Measurements from ENCODE around the gene LDLRAP1. TPM values are rescaled to one million over a fixed set of nuclear protein-coding genes. Genes with fewer than 3 reads are reported as not detected.
A peak's percentile ranks its signal among the peaks of the same experiment; 100 is the strongest.

The LDLRAP1 gene
- total RNA-seq, 1 donor from 2014 or later: 22.3 TPM

GRCh38 chr1:25615563-25616094 lies 72.2 kb downstream of the LDLRAP1 start:
- H3K27me3 ChIP-seq: no peaks in the 10 kb centered on the region
- H3K4me1 ChIP-seq: peaks cover 42% of the 10 kb centered on the region
- H3K27ac ChIP-seq: peak overlapping the region; percentile 89
- TF ChIP-seq CTCF (IDR thresholded peaks at IDR 0.05) (no peak), POLR2A (IDR thresholded peaks at IDR 0.05) (no peak), POLR2AphosphoS5 (IDR thresholded peaks at IDR 0.05; ENCODE audit: insufficient read depth in 1 of 2, low read depth in 1 of 2) (no peak)
- intact Hi-C loops (cut with DNase I): loop anchor here (5.0 kb wide), 2 partner anchors 82 to 127 kb away; no protein-coding TSS in a partner anchor
- no peaks in the 10 kb centered on the region for H3K36me3 ChIP-seq
- DNase-seq (ENCODE audit: extremely low spot score in 2 of 2): no peak
- H3K9me3 ChIP-seq: no peaks in the 10 kb centered on the region
- H3K4me3 ChIP-seq: peak overlapping the region; percentile 49 to 50

GRCh38 chr1:25616095-25616986 lies 72.9 kb downstream of the LDLRAP1 start, which contains the start of gene MAN1C1:
Gene MAN1C1, plus strand, starts transcription at chr1:25616791. Its CDS starts 1,007 bp downstream, at chr1:25617798.
- DNase-seq (ENCODE audit: extremely low spot score in 2 of 2): no peak
- peak within 1 kb of the TSS; percentile 65 to 77 for H3K4me3 ChIP-seq
- H3K4me1 ChIP-seq: peaks cover 46% of the 10 kb centered on the region
- peak in 1 of 2 donors; percentile 71 for TF ChIP-seq POLR2A (IDR thresholded peaks at IDR 0.05)
- peak in 1 of 3 experiments; percentile 31 for TF ChIP-seq CTCF (IDR thresholded peaks at IDR 0.05)
- peak in 1 of 2 donors; percentile 70 for TF ChIP-seq POLR2AphosphoS5 (IDR thresholded peaks at IDR 0.05; ENCODE audit: insufficient read depth in 1 of 2, low read depth in 1 of 2)
- intact Hi-C loops (cut with DNase I): loop anchor here (5.0 kb wide), 2 partner anchors 81 to 126 kb away; no protein-coding TSS in a partner anchor
- no peaks in the 10 kb centered on the region for H3K27me3 ChIP-seq
- H3K36me3 ChIP-seq: no peaks in the 10 kb centered on the region
- peak within 1 kb of the TSS; percentile 89 for H3K27ac ChIP-seq
- no peaks in the 10 kb centered on the region for H3K9me3 ChIP-seq

- no peaks in the 10 kb centered on the region for H3K27me3 ChIP-seq
- TF ChIP-seq CTCF (IDR thresholded peaks at IDR 0.05) (no peak), POLR2A (IDR thresholded peaks at IDR 0.05) (no peak), POLR2AphosphoS5 (IDR thresholded peaks at IDR 0.05; ENCODE audit: insufficient read depth in 1 of 2, low read depth in 1 of 2) (no peak)
- no peaks in the 10 kb centered on the region for H3K9me3 ChIP-seq
- intact Hi-C loops (cut with DNase I): loop anchor here (5.0 kb wide), 2 partner anchors 80 to 125 kb away; no protein-coding TSS in a partner anchor
- H3K4me3 ChIP-seq: peak overlapping the region; percentile 65 to 77
- H3K27ac ChIP-seq: peak overlapping the region; percentile 82
- no peaks in the 10 kb centered on the region for H3K36me3 ChIP-seq
- H3K4me1 ChIP-seq: peaks cover 54% of the 10 kb centered on the region
- DNase-seq (ENCODE audit: extremely low spot score in 2 of 2): no peak
Measured at GRCh38 chr1:25616987-25617624, 73.7 kb downstream of the LDLRAP1 start.

- peaks cover 61% of the 10 kb centered on the region for H3K4me1 ChIP-seq
- no peak for TF ChIP-seq POLR2A (IDR thresholded peaks at IDR 0.05)
Measured at GRCh38 chr1:25617625-25618432, 74.4 kb downstream of the LDLRAP1 start.

More at GRCh38 chr1:25617625-25618432, 74.4 kb downstream of the LDLRAP1 start:
- intact Hi-C loops (cut with DNase I): loop anchor here (5.0 kb wide), 2 partner anchors 79 to 124 kb away; no protein-coding TSS in a partner anchor
- Histone ChIP-seq H3K27ac (peak overlapping the region; percentile 82), H3K9me3 (no peaks in the 10 kb centered on the region), H3K27me3 (no peaks in the 10 kb centered on the region), H3K4me3 (peak overlapping the region; percentile 65 to 77), H3K36me3 (no peaks in the 10 kb centered on the region)
- DNase-seq (ENCODE audit: extremely low spot score in 2 of 2): no peak

Data from vagina (tissue), 2 donors.